Measurements from ENCODE around the gene ABAT. TPM values are rescaled to one million over a fixed set of nuclear protein-coding genes. Genes with fewer than 3 reads are reported as not detected.
A peak's percentile ranks its signal among the peaks of the same experiment; 100 is the strongest.

ABAT gene
- total and polyA plus RNA-seq, 2 of the 8 experiments (the other 6 are each of a cell fraction or from before 2014, with no cell fraction given), result 6.4 to 8.4 TPM

- H3K27me3 ChIP-seq (replicated peaks in 1 of 4; ENCODE audit: control insufficient read depth in 3 of 4, extremely low read depth in 1 of 4, insufficient read depth in 3 of 4, low read length in 3 of 4), result peaks cover 0 to 14% (median 9%) of the 10 kb centered on the region in 4 experiments; a peak in 6 of 7 replicates
- H2BK20ac ChIP-seq (ENCODE audit: low read length), result no peak overlapping the region
- no peaks in the 10 kb centered on the region for H3K79me2 ChIP-seq (ENCODE audit: control insufficient read depth in 1 of 2, insufficient read depth in 2 of 2, low read length in 2 of 2)
- no peak overlapping the region for H2BK12ac ChIP-seq (ENCODE audit: low read depth, low read length)
- peak overlapping the region; percentile 50 for H3K4ac ChIP-seq (replicated peaks; ENCODE audit: insufficient read length, low read depth, low read length)
- H3K56ac ChIP-seq (replicated peaks; ENCODE audit: insufficient read length, low read depth, low read length), result no peak overlapping the region
- FAIRE-seq, result no peak
- H3K23ac ChIP-seq (ENCODE audit: insufficient read length), result no peak overlapping the region
- H3K18ac ChIP-seq (ENCODE audit: extremely low read depth, low read length), result no peak overlapping the region
- H2BK5ac ChIP-seq (ENCODE audit: low read depth, low read length), result no peak overlapping the region; the same call in 1 of the 2 replicates
- peaks cover 0 to 6% of the 10 kb centered on the region in 2 experiments for H4K20me1 ChIP-seq (replicated peaks in 1 of 2; ENCODE audit: control insufficient read depth in 1 of 2, insufficient read depth in 2 of 2, low read length in 2 of 2)
- ChIA-PET CTCF (ENCODE audit: partially characterized antibody) (interaction anchor here (1.1 to 27.6 kb wide), 3 partner anchors 10 to 113 kb away, joined by 4 to 404 read pairs (median 4); partner anchors contain the start of genes PMM2 and TMEM186), POLR2A (ENCODE audit: partially characterized antibody) (interaction anchor here (0.6 to 1.4 kb wide), 3 partner anchors 8 to 136 kb away, joined by 3 to 4 read pairs (median 4); no protein-coding TSS in a partner anchor)
- no peak overlapping the region for H2BK120ac ChIP-seq (replicated peaks; ENCODE audit: low read depth, low read length)
- peak overlapping the region; percentile 84 to 86 for H3K4me2 ChIP-seq (ENCODE audit: insufficient read depth in 1 of 2, low read depth in 2 of 2, low read length in 2 of 2)
- 23% methylated on average over 15 of the region's 24 CpGs; no CpG with 5 or more reads in 1 of the 2 experiments for WGBS, 2 experiments (ENCODE audit: extremely low coverage in 1 of 2, insufficient coverage in 1 of 2, insufficient read length in 1 of 2, insufficient replicate concordance in 2 of 2, low coverage in 1 of 2, low lambda C conversion rate in 2 of 2, missing lambda C conversion rate in 1 of 2)
- no peak overlapping the region for H3K14ac ChIP-seq (ENCODE audit: insufficient read length)
- H3K4me1 ChIP-seq (replicated peaks in 1 of 4; ENCODE audit: control insufficient read depth in 3 of 4, insufficient read depth in 4 of 4, low read length in 3 of 4), result peaks cover 0 to 7% (median 2%) of the 10 kb centered on the region in 4 experiments; a peak in 5 of 7 replicates
- H3K27ac ChIP-seq (ENCODE audit: low read depth, low read length), result no peak overlapping the region
- DNase-seq (ENCODE audit: low read depth in 1 of 2, low spot score in 2 of 2), result no peak
- H3K9ac ChIP-seq (replicated peaks in 1 of 4; ENCODE audit: extremely low read depth in 1 of 4, low read depth in 3 of 4, low read length in 3 of 4), result 0 out of 7 replicates have a peak overlapping the region, but pooled peaks of 2 of the 4 experiments have one; percentile 3 to 29
- no peaks in the 10 kb centered on the region for H3K9me3 ChIP-seq (ENCODE audit: insufficient read depth in 2 of 2, low read depth in 1 of 2, low read length in 1 of 2)
- peak overlapping the region; percentile 89; the same call in 1 of the 2 replicates for H4K8ac ChIP-seq (ENCODE audit: extremely low read depth, insufficient read depth, low read length)
- H3K79me1 ChIP-seq (ENCODE audit: low read depth, low read length), result no peaks in the 10 kb centered on the region
- H3K4me3 ChIP-seq (ENCODE audit: extremely low read depth in 1 of 4, insufficient read depth in 2 of 4, low read depth in 3 of 4, low read length in 4 of 4), result peak overlapping the region; percentile 49 to 86 (median 66)
- peak overlapping the region; percentile 97 for H2AFZ ChIP-seq (ENCODE audit: low read length)
- H4K91ac ChIP-seq (replicated peaks; ENCODE audit: insufficient read length, low read length), result no peak overlapping the region
- H2BK15ac ChIP-seq (ENCODE audit: low read length), result no peak overlapping the region; the same call in 1 of the 2 replicates
- H2AK5ac ChIP-seq (ENCODE audit: low read depth, low read length), result no peak overlapping the region
- H4K5ac ChIP-seq (ENCODE audit: insufficient read length, low read depth, low read length), result peak overlapping the region; percentile 76
- peaks cover 8% of the 10 kb centered on the region; the same call in 1 of the 2 replicates for H3K23me2 ChIP-seq (ENCODE audit: low read depth, low read length)
- TF ChIP-seq HDAC2 (IDR thresholded peaks at IDR 0.05; ENCODE audit: borderline replicate concordance in 1 of 2, low read depth in 2 of 2, low read length in 2 of 2), result no peak
- TF ChIP-seq TAF7 (optimal IDR thresholded peaks at IDR 0.05; ENCODE audit: borderline replicate concordance, low read depth, low read length), result no peak
- TF ChIP-seq KDM4A (IDR thresholded peaks at IDR 0.05; ENCODE audit: low read depth, low read length, severe bottlenecking), result peak; percentile 83
- peak; percentile 32; the same call in 1 of the 2 replicates for TF ChIP-seq PHF8 (conservative IDR thresholded peaks at IDR 0.05; ENCODE audit: low read depth, low read length)
- H3K36me3 ChIP-seq (ENCODE audit: control insufficient read depth in 2 of 4, insufficient read depth in 4 of 4, low read length in 3 of 4), result no peaks in the 10 kb centered on the region
Measured at GRCh38 chr16:8673611-8674412, 605 bp upstream of the ABAT start.
